SH-SY5Y (cell line): ENCODE data around the gene SERP2.

Experiments used
- GATA2 ChIP-seq: IDR thresholded peaks from 2 replicates; pipeline ENCODE4 v1.6.1; 2011; ENCODE audit warnings: mild to moderate bottlenecking, low read depth, low read length
- GATA3 ChIP-seq: IDR thresholded peaks from 2 replicates; pipeline ENCODE4 v1.6.1; 2011; ENCODE audit warnings: low read depth, mild to moderate bottlenecking, low read length, moderate library complexity

GRCh38 chr13:44363631-44364344 lies 9.8 kb upstream of the SERP2 start:
- TF ChIP-seq GATA3 (no peak), GATA2 (no peak)
